ACC112 (cell line): ENCODE data around the gene C11orf21.

Source experiments
- H2AFZ ChIP-seq: fragments of 200-600 bp; sonication (generic); one replicate; pipeline ENCODE4 v1.6.0; 2017; ENCODE audit warnings: antibody characterized with exemption, low read length; ENCODE audit not compliant: unreplicated experiment
- H3K27ac ChIP-seq: fragments of 200-600 bp; sonication (generic); 2 replicates; pipeline ENCODE4 v1.5.1; 2014; ENCODE audit warnings: low read depth, mild to moderate bottlenecking, antibody characterized with exemption, low read length, moderate library complexity
- H3K27me3 ChIP-seq: fragments of 200-600 bp; sonication (generic); 2 replicates; pipeline ENCODE4 v1.6.1; 2014; ENCODE audit warnings: mild to moderate bottlenecking, antibody characterized with exemption, low read length, moderate library complexity, mixed read lengths; ENCODE audit not compliant: insufficient read depth
- H3K36me3 ChIP-seq: fragments of 200-600 bp; sonication (generic); 2 replicates; pipeline ENCODE4 v1.6.1; 2016; ENCODE audit warnings: mild to moderate bottlenecking, antibody characterized with exemption, low read length, moderate library complexity, mixed read lengths; ENCODE audit not compliant: insufficient read depth
- H3K4me1 ChIP-seq: fragments of 200-600 bp; sonication (generic); one replicate; pipeline ENCODE4 v1.6.1; 2016; ENCODE audit warnings: low read length, mixed read lengths; ENCODE audit not compliant: insufficient read depth, unreplicated experiment, control insufficient read depth
- H3K4me3 ChIP-seq: fragments of 200-600 bp; sonication (generic); 2 replicates; pipeline ENCODE4 v1.5.1; 2014; ENCODE audit warnings: mild to moderate bottlenecking, low read depth, low read length
- H3K79me2 ChIP-seq: fragments of 200-600 bp; sonication (generic); one replicate; pipeline ENCODE4 v1.6.0; 2016; ENCODE audit warnings: low read length; ENCODE audit not compliant: control insufficient read depth, unreplicated experiment, insufficient read depth

The C11orf21 gene

GRCh38 chr11:2321311-2321683, 19.6 kb upstream of the C11orf21 start:
- Histone ChIP-seq H3K27me3 (peaks cover 21% of the 10 kb centered on the region; the same call in 1 of the 2 replicates), H3K4me1 (no peaks in the 10 kb centered on the region)

DNA sequence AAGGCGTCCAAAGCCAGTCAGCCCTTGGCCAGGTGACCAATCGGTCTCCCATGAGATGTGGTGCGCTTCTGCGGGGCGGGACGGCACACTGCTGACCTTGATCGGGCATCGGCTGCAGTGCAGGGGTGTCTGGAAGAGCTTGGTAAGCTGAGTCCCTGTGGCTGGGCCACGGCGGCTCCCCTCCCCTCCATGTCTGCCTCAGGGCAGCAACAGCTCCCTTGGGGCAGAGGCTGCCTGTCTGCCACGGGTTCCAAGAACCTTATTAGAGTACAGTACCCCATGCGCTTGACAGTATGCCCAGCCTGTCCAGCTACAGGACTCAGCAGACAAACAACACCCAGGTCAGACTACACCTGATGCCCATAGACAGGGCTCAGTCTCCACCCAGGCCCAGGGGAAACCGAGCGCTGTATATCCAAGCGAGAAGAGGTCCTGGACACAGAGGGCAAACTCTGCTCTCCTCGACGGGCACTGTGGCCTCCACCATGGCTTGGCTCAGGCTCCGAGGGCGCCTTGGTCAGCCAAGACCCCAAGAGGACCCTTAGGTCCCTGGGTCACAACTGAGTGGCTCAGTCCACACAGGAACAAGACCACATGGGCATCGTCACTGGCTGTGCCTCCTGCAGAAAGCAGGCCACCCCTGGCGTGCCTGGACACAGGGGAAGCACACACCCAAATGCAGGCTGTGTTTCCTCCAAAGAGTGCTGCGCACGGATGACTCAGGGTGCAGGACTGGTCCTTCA, 19.0 kb upstream of the C11orf21 start:
- Histone ChIP-seq H3K4me1 (no peaks in the 10 kb centered on the region), H3K36me3 (no peaks in the 10 kb centered on the region)

More at GRCh38 chr11:2321311-2321683, 19.6 kb upstream of the C11orf21 start:
- H3K36me3 ChIP-seq: no peaks in the 10 kb centered on the region
- no peaks in the 10 kb centered on the region for H3K79me2 ChIP-seq
- H3K27ac ChIP-seq: no peak overlapping the region
- no peak overlapping the region for H2AFZ ChIP-seq
- no peak overlapping the region for H3K4me3 ChIP-seq

DNA sequence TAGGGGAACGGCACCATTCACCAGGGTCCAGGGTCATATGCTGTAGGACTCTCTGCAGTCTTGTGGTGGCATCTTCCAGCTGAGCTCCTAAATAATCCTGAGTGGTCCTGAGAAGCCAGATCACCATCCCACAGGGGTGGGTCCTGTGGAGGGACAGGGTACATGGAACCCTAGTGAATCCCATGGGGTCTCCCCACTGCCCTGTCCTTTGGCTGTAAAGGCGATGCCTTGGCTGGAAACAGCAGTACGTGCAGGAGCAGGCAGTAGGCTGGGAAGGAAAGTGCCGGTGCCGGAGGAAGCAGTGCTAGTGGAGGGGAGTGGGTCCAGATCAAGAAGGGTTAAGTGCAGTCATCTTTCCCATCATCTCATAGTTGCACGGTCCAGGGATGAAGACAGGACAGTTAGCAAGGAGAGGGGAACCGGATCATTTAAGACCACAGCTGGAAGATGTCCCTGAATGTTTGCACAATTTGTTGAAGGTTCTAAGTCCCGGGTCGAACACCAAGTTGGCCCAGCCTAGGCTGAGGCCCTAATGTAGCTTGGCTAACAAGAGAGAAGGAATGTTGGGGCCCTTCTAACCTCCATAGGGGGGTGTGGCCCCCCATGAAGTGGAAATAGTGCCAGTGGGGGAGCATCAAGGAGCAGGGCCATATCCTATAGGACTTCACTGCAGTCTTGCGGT, 18.2 kb upstream of the C11orf21 start:
- H2AFZ ChIP-seq: no peak overlapping the region
- H3K27ac ChIP-seq: no peak overlapping the region
- no peaks in the 10 kb centered on the region for H3K36me3 ChIP-seq
- H3K4me3 ChIP-seq: no peak overlapping the region
- peaks cover 3% of the 10 kb centered on the region for H3K4me1 ChIP-seq
- peaks cover 21% of the 10 kb centered on the region; the same call in 1 of the 2 replicates for H3K27me3 ChIP-seq
- H3K79me2 ChIP-seq: no peaks in the 10 kb centered on the region

More for the DNA sequence above, 19.0 kb upstream of the C11orf21 start:
- H3K27me3 ChIP-seq: peaks cover 21% of the 10 kb centered on the region; the same call in 1 of the 2 replicates
- no peak overlapping the region for H3K27ac ChIP-seq
- H3K79me2 ChIP-seq: no peaks in the 10 kb centered on the region
- H3K4me3 ChIP-seq: no peak overlapping the region
- H2AFZ ChIP-seq: no peak overlapping the region

DNA sequence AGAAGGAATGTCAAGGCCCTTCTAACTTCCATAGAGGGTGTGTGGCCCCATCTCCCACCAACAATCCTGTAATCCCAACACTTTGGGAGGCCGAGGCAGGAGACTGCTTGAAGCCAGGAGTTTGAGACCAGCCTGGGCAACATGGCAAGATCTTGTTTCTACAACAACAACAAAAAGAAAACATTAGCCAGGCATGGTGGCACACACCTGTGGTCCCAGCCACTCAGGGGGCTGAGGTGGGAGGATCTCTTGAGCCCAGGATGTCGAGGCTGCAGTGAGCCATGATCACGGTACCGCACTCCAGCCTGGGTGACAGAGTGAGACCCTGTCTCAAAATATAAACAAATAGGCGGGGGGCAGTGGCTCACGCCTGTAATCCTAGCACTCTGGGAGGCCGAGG, 17.0 kb upstream of the C11orf21 start:
- Histone ChIP-seq H3K27ac (no peak overlapping the region), H3K79me2 (no peaks in the 10 kb centered on the region), H3K36me3 (no peaks in the 10 kb centered on the region), H2AFZ (no peak overlapping the region), H3K4me3 (no peak overlapping the region), H3K4me1 (peaks cover 10% of the 10 kb centered on the region), H3K27me3 (peaks cover 21% of the 10 kb centered on the region; the same call in 1 of the 2 replicates)

DNA sequence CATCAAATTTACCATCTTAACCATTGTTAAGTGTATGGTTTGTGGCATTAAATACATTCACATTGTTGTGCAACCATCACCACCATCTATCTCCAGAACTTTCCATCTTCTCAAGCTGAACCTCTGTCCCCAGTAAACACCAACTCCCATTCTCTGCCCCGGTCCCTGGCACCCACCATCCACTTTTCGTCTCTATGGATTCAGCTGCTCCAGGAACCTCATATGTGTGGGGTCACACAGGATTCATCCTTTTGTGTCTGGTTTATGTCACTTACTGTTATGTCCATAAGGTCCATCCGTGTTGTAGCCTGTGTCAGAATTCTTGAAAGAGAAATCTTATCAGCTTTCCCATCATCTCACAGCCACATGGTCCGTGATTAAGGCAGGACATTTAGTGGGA, 16.4 kb upstream of the C11orf21 start:
- H3K27me3 ChIP-seq: peaks cover 21% of the 10 kb centered on the region; the same call in 1 of the 2 replicates
- H3K27ac ChIP-seq: no peak overlapping the region
- H2AFZ ChIP-seq: no peak overlapping the region
- peaks cover 10% of the 10 kb centered on the region for H3K4me1 ChIP-seq
- no peaks in the 10 kb centered on the region for H3K36me3 ChIP-seq
- H3K79me2 ChIP-seq: no peaks in the 10 kb centered on the region
- H3K4me3 ChIP-seq: no peak overlapping the region

DNA sequence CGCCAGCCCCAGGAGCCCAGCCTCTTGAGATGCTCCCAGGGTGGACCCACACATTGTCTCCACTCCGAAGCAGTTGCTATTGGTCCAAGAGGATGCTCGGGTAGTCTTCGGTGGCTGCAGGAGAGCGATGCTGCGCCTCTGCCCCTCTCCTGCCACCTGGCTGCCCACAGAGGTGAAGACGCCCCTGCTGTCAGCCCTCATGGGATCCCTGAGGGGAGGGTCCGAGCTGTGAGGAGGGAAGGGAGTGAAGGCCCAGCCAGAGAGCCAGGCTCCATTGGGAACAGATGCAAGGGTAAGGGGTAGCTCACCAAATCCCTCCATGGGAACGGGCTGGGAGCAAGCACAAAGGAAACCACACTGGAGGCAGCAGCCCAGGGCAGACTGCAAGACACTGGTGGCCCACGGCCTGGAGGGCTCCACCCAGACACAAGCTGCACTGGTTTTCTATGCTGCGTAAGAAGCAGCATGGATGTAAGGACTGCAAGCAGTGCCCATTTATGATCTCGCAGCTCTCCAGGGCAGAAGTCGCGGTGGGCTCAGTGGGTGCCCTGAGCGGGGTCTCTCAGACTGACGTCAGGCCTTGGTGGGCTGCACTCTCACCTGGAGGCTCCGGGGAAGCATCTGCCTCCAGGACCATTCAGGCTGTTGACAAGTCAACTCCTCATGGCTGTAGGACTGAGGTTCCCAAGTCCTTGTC, 15.8 kb upstream of the C11orf21 start:
- Histone ChIP-seq H3K27ac (no peak overlapping the region), H3K4me1 (peaks cover 14% of the 10 kb centered on the region), H3K4me3 (no peak overlapping the region), H2AFZ (no peak overlapping the region), H3K27me3 (peaks cover 21% of the 10 kb centered on the region; the same call in 1 of the 2 replicates), H3K79me2 (no peaks in the 10 kb centered on the region), H3K36me3 (no peaks in the 10 kb centered on the region)

DNA sequence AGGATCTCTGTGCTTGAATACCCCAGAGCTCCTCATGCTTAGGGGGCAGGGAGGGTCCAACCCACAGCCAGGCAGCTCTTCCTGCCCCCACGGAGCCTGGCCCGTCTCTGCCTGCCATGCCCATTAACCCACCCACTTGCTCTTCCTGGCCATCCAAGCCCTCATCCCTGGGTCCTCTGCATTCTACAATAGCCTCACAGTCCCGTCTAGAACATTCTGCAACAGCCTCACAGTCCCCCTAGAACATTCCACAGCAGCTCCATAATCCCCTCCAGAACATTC, 15.2 kb upstream of the C11orf21 start:
- Histone ChIP-seq H3K36me3 (no peaks in the 10 kb centered on the region), H2AFZ (no peak overlapping the region), H3K27ac (no peak overlapping the region), H3K79me2 (no peaks in the 10 kb centered on the region), H3K4me3 (no peak overlapping the region), H3K27me3 (peaks cover 21% of the 10 kb centered on the region; the same call in 1 of the 2 replicates), H3K4me1 (peaks cover 20% of the 10 kb centered on the region)

GRCh38 chr11:2316169-2316962, 14.6 kb upstream of the C11orf21 start:
- Histone ChIP-seq H3K4me1 (peaks cover 23% of the 10 kb centered on the region), H3K27ac (no peak overlapping the region), H3K27me3 (peaks cover 16% of the 10 kb centered on the region; the same call in 1 of the 2 replicates), H2AFZ (no peak overlapping the region), H3K4me3 (no peak overlapping the region), H3K36me3 (no peaks in the 10 kb centered on the region), H3K79me2 (no peaks in the 10 kb centered on the region)

GRCh38 chr11:2315395-2316168, 13.9 kb upstream of the C11orf21 start:
- Histone ChIP-seq H3K79me2 (no peaks in the 10 kb centered on the region), H3K27me3 (peaks cover 9% of the 10 kb centered on the region; the same call in 1 of the 2 replicates), H2AFZ (no peak overlapping the region), H3K4me1 (peaks cover 23% of the 10 kb centered on the region), H3K36me3 (no peaks in the 10 kb centered on the region), H3K27ac (no peak overlapping the region), H3K4me3 (no peak overlapping the region)
